GM12878 (cell line): ENCODE results near the gene RNF41. TPM values are rescaled to one million over a fixed set of nuclear protein-coding genes. Genes with fewer than 3 reads are reported as not detected.

Experiments
- ATAC-seq: fragments of 200-7000 bp; cut with Tn5 transposase; 3 replicates; pipeline ENCODE4 v1.9.1; 2020; ENCODE audit warnings: mild to moderate bottlenecking, moderate library complexity
- BruUV-seq: library from RNA; stranded (reverse); fragments of 400-500 nt; replicated peaks from 2 replicates; lab custom pipeline; 2021; lab: Mats Ljungman, UMichigan
- CTCF ChIA-PET: fragments of 300-600 bp; sonication (Branson Sonifier 250); formaldehyde crosslinking; extraction: SDS; loops from one replicate; lab custom pipeline; 2021; ENCODE audit warnings: inconsistent platforms; lab: Yijun Ruan, JAX
- POLR2A ChIA-PET: fragments of 350-600 bp; formaldehyde crosslinking; extraction: SDS; loops from one replicate; lab custom pipeline; 2021; ENCODE audit warnings: inconsistent platforms; lab: Charles Lee
- RAD21 ChIA-PET: fragments of 300-600 bp; sonication (Branson Sonifier 250); formaldehyde crosslinking; loops from one replicate; lab custom pipeline; 2023; ENCODE audit warnings: antibody characterized with exemption; ENCODE audit not compliant: unreplicated experiment; lab: Charles Lee
- SMC1A ChIA-PET: fragments of 300-600 bp; sonication (Branson Sonifier 250); formaldehyde crosslinking; loops from one replicate; lab custom pipeline; 2023; ENCODE audit not compliant: unreplicated experiment, uncharacterized antibody; lab: Charles Lee
- DNase-seq: peaks from one replicate; pipeline ENCODE4 v3.0.0-alpha.2; 2011; ENCODE audit warnings: low read depth, low spot score
- FAIRE-seq: peaks from 3 replicates; lab custom pipeline; 2011; peaks lifted over from hg19 to GRCh38; lab: Jason Lieb, UNC
- H2AFZ ChIP-seq: 2 replicates; pipeline ENCODE4 v1.6.0; 2011; ENCODE audit warnings: low read depth, low read length, control low read depth; ENCODE audit not compliant: control insufficient read depth
- H3K27ac ChIP-seq: 2 replicates; pipeline ENCODE4 v1.5.1; 2011; ENCODE audit warnings: control low read depth; ENCODE audit not compliant: control insufficient read depth, insufficient read depth
- H3K27me3 ChIP-seq, 2 experiments: replicated peaks in 1 of 2; 2 replicates each; pipeline versions ENCODE4 v1.6.0 to v1.6.1; 2011; ENCODE audit warnings: low read length in 1 of 2; ENCODE audit not compliant: control insufficient read depth in 2 of 2, insufficient read depth in 2 of 2
- H3K36me3 ChIP-seq, 2 experiments: 2 replicates each; pipeline ENCODE4 v1.5.1; 2011; ENCODE audit warnings: low read length in 1 of 2; ENCODE audit not compliant: control insufficient read depth in 2 of 2, insufficient read depth in 2 of 2
- H3K4me1 ChIP-seq: 2 replicates; pipeline ENCODE4 v1.6.1; 2011; ENCODE audit warnings: mild to moderate bottlenecking, low read length, moderate library complexity, mixed read lengths; ENCODE audit not compliant: control insufficient read depth, insufficient read depth
- H3K4me2 ChIP-seq: 2 replicates; pipeline ENCODE4 v1.6.0; 2011; ENCODE audit warnings: control low read depth; ENCODE audit not compliant: control insufficient read depth, insufficient read depth
- H3K4me3 ChIP-seq: fragments of 200-600 bp; sonication (generic); 2 replicates; pipeline ENCODE4 v1.5.1; 2016
- H3K79me2 ChIP-seq: 2 replicates; pipeline ENCODE4 v1.6.0; 2011; ENCODE audit warnings: low read length; ENCODE audit not compliant: control insufficient read depth, insufficient read depth
- H3K9ac ChIP-seq: 2 replicates; pipeline ENCODE4 v1.8.0; 2011; ENCODE audit warnings: low read length, control low read depth, mixed read lengths; ENCODE audit not compliant: control insufficient read depth, insufficient read depth
- H3K9me3 ChIP-seq: replicated peaks from 3 replicates; pipeline ENCODE4 v1.5.1; 2011; ENCODE audit warnings: mild to moderate bottlenecking, low read length; ENCODE audit not compliant: control insufficient read depth, insufficient read depth
- H4K20me1 ChIP-seq: 2 replicates; pipeline ENCODE4 v1.6.0; 2011; ENCODE audit not compliant: control insufficient read depth, insufficient read depth
- BHLHE40 ChIP-seq, 2 experiments: fragments of 450-650 bp in 1 of 2; IDR thresholded peaks; 2 replicates each; pipeline ENCODE4 v1.6.1; 2011 to 2017; ENCODE audit warnings: low read depth in 2 of 2, borderline replicate concordance in 1 of 2, improper control_type of control experiment in 1 of 2, low read length in 1 of 2, mild to moderate bottlenecking in 1 of 2
- HDGF ChIP-seq: fragments of 450-650 bp; IDR thresholded peaks from 2 replicates; pipeline ENCODE4 v1.6.1; 2016; ENCODE audit warnings: antibody characterized with exemption
- NR2C1 ChIP-seq: fragments of 450-650 bp; IDR thresholded peaks from 2 replicates; pipeline ENCODE4 v1.6.1; 2017; ENCODE audit warnings: antibody characterized with exemption, mild to moderate bottlenecking, moderate library complexity
- RAD21 ChIP-seq: IDR thresholded peaks from 2 replicates; pipeline ENCODE4 v1.6.1; 2011; ENCODE audit warnings: mild to moderate bottlenecking, low read depth, low read length, moderate library complexity; ENCODE audit not compliant: insufficient read depth
- SMAD1 ChIP-seq: fragments of 450-650 bp; IDR thresholded peaks from 2 replicates; pipeline ENCODE4 v1.6.1; 2018; ENCODE audit warnings: mild to moderate bottlenecking, low read depth; ENCODE audit not compliant: partially characterized antibody
- SMARCA5 ChIP-seq: fragments of 450-650 bp; IDR thresholded peaks from 2 replicates; pipeline ENCODE4 v1.6.1; 2017; ENCODE audit warnings: mild to moderate bottlenecking
- SMC3 ChIP-seq: IDR thresholded peaks from 2 replicates; pipeline ENCODE4 v1.6.1; 2011; ENCODE audit warnings: low read length, improper control_type of control experiment, borderline replicate concordance
- STAT1 ChIP-seq: fragments of 450-650 bp; conservative IDR thresholded peaks from 2 replicates; pipeline ENCODE4 v1.6.1; 2014; ENCODE audit warnings: antibody characterized with exemption, mild to moderate bottlenecking
- TCF12 ChIP-seq: IDR thresholded peaks from 2 replicates; pipeline ENCODE4 v1.6.1; 2011; ENCODE audit warnings: low read depth, mild to moderate bottlenecking, low read length
- WGBS: methylation state at CpG from one replicate; pipeline ENCODE4 v1.1.6; 2016; ENCODE audit warnings: low lambda C conversion rate; ENCODE audit not compliant: insufficient replicate concordance, insufficient coverage; ENCODE audit errors: missing lambda C conversion rate; 5-methylcytosine and 5-hydroxymethylcytosine counted together
- in situ Hi-C: fragments of 300-500 bp; cut with MboI; formaldehyde crosslinking; loops from 9 replicates; pipeline ENCODE4 v1.14.3; 2018; ENCODE audit warnings: mixed read lengths
- intact Hi-C: fragments of 100-400 bp; cut with micrococcal nuclease; formaldehyde crosslinking; loops from one replicate; pipeline ENCODE4 v1.14.2; 2022; ENCODE audit not compliant: unreplicated experiment
- polyA plus RNA-seq, 11 experiments: library from polyadenylated mRNA; depleted of rRNA in 4 of 11; unstranded in 6 of 11; stranded (reverse) in 5 of 11; fragments of >200 nt; fragmentation: Nextera tagmentation in 4 of 11; fragmentation: Illumina TruSeq in 1 of 11; extraction: Ambion mirVana in 4 of 11; extraction: Trizol in 1 of 11; gene quantifications; 1 replicate in 1 of 11; 2 replicates in 10 of 11; pipeline versions ENCODE4 v1.2.1 to v1.2.3, GENCODE V29; 2011 to 2016; ENCODE audit warnings: inconsistent platforms in 2 of 11, missing spikeins in 2 of 11, low read depth in 1 of 11
- total RNA-seq, 4 experiments: library from RNA; depleted of rRNA in 3 of 4; stranded (reverse); fragments of >200 nt in 3 of 4; fragmentation: Illumina TruSeq in 1 of 4; extraction: Trizol in 1 of 4; gene quantifications; 2 replicates each; pipeline versions ENCODE4 v1.2.1 to v1.2.3, GENCODE V29; 2013 to 2021
- TF ChIP-seq, protein P1 (sequence below), 3 experiments: IDR thresholded peaks in 2 of 3; conservative IDR thresholded peaks in 1 of 3; 2 replicates each; pipeline ENCODE4 v1.5.1; 2011; ENCODE audit warnings: low read depth in 3 of 3, low read length in 3 of 3, mild to moderate bottlenecking in 3 of 3, control low read depth in 2 of 3, moderate library complexity in 2 of 3, inconsistent platforms in 1 of 3, mixed read lengths in 1 of 3; ENCODE audit not compliant: control insufficient read depth in 2 of 3, insufficient read depth in 1 of 3; ENCODE audit errors: extremely low read depth in 1 of 3
- TF ChIP-seq, protein P2 (sequence below): fragments of 450-650 bp; IDR thresholded peaks from 2 replicates; pipeline ENCODE4 v1.6.1; 2016; ENCODE audit warnings: mild to moderate bottlenecking
- TF ChIP-seq, protein P3 (sequence below): IDR thresholded peaks from 2 replicates; pipeline ENCODE4 v1.6.1; 2012; ENCODE audit warnings: low read depth, low read length, improper control_type of control experiment
- TF ChIP-seq, protein P4 (sequence below): fragments of 150-350 bp; IDR thresholded peaks from 2 replicates; pipeline ENCODE4 v1.6.1; 2014; ENCODE audit warnings: mild to moderate bottlenecking, low read depth, low read length

Gene RNF41
- total and polyA plus RNA-seq, 10 of the 15 experiments (the other 5 are each of a cell fraction or from before 2014, with no cell fraction given), result 11.1 to 47.8 (median 30.6) TPM

GRCh38 chr12:56206452-56207166, 15.1 kb downstream of the RNF41 start:
- TF ChIP-seq, protein P1, sequence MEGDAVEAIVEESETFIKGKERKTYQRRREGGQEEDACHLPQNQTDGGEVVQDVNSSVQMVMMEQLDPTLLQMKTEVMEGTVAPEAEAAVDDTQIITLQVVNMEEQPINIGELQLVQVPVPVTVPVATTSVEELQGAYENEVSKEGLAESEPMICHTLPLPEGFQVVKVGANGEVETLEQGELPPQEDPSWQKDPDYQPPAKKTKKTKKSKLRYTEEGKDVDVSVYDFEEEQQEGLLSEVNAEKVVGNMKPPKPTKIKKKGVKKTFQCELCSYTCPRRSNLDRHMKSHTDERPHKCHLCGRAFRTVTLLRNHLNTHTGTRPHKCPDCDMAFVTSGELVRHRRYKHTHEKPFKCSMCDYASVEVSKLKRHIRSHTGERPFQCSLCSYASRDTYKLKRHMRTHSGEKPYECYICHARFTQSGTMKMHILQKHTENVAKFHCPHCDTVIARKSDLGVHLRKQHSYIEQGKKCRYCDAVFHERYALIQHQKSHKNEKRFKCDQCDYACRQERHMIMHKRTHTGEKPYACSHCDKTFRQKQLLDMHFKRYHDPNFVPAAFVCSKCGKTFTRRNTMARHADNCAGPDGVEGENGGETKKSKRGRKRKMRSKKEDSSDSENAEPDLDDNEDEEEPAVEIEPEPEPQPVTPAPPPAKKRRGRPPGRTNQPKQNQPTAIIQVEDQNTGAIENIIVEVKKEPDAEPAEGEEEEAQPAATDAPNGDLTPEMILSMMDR (IDR thresholded peaks at IDR 0.05 in 2 of 3, conservative IDR thresholded peaks at IDR 0.05 in 1 of 3; ENCODE audit: control insufficient read depth in 2 of 3, extremely low read depth in 1 of 3, insufficient read depth in 1 of 3, low read depth in 3 of 3, low read length in 3 of 3), result peak; percentile 67 to 79 (median 75)
- no peak for TF ChIP-seq BHLHE40 (IDR thresholded peaks at IDR 0.05; ENCODE audit: borderline replicate concordance in 1 of 2, low read depth in 2 of 2, low read length in 1 of 2)
- TF ChIP-seq, protein P2, sequence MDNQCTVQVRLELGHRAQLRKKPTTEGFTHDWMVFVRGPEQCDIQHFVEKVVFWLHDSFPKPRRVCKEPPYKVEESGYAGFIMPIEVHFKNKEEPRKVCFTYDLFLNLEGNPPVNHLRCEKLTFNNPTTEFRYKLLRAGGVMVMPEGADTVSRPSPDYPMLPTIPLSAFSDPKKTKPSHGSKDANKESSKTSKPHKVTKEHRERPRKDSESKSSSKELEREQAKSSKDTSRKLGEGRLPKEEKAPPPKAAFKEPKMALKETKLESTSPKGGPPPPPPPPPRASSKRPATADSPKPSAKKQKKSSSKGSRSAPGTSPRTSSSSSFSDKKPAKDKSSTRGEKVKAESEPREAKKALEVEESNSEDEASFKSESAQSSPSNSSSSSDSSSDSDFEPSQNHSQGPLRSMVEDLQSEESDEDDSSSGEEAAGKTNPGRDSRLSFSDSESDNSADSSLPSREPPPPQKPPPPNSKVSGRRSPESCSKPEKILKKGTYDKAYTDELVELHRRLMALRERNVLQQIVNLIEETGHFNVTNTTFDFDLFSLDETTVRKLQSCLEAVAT, result 0 out of 2 replicates have a peak, but pooled peaks have one; percentile 57
- TF ChIP-seq RAD21, result peak; percentile 45
- TF ChIP-seq, protein P3, sequence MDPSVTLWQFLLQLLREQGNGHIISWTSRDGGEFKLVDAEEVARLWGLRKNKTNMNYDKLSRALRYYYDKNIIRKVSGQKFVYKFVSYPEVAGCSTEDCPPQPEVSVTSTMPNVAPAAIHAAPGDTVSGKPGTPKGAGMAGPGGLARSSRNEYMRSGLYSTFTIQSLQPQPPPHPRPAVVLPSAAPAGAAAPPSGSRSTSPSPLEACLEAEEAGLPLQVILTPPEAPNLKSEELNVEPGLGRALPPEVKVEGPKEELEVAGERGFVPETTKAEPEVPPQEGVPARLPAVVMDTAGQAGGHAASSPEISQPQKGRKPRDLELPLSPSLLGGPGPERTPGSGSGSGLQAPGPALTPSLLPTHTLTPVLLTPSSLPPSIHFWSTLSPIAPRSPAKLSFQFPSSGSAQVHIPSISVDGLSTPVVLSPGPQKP, result no peak
- TF ChIP-seq, protein P4, sequence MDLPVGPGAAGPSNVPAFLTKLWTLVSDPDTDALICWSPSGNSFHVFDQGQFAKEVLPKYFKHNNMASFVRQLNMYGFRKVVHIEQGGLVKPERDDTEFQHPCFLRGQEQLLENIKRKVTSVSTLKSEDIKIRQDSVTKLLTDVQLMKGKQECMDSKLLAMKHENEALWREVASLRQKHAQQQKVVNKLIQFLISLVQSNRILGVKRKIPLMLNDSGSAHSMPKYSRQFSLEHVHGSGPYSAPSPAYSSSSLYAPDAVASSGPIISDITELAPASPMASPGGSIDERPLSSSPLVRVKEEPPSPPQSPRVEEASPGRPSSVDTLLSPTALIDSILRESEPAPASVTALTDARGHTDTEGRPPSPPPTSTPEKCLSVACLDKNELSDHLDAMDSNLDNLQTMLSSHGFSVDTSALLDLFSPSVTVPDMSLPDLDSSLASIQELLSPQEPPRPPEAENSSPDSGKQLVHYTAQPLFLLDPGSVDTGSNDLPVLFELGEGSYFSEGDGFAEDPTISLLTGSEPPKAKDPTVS, result no peak
- no peak for TF ChIP-seq STAT1
- no peak for TF ChIP-seq NR2C1
- TF ChIP-seq SMAD1, result no peak
- peak; percentile 65; the same call in 1 of the 2 replicates for TF ChIP-seq SMARCA5
- 0 out of 2 replicates have a peak, but pooled peaks have one; percentile 24 for TF ChIP-seq HDGF
- peak; percentile 62 for TF ChIP-seq SMC3
- TF ChIP-seq TCF12, result no peak
- TF ChIP-seq, all 136 proteins: peak for 6
- H3K9ac ChIP-seq, result no peak overlapping the region
- H3K27me3 ChIP-seq, result no peaks in the 10 kb centered on the region
- POLR2A ChIA-PET, result interaction anchor here (4.6 kb wide), 1 partner anchor 15 kb away, joined by 24 read pairs; the partner anchor contains the start of gene RNF41
- H3K4me1 ChIP-seq, result no peaks in the 10 kb centered on the region
- in situ Hi-C loops (no loop called here), intact Hi-C loops (loop anchor here (1.0 to 2.0 kb wide), 2 partner anchors 18 to 258 kb away; partner anchors contain the start of gene NABP2)
- WGBS, result 82% methylated on average over 14 of the region's 14 CpGs
- H3K79me2 ChIP-seq, result no peaks in the 10 kb centered on the region
- DNase-seq (no peak), ATAC-seq (peak; percentile 95), FAIRE-seq (no peak)
- H3K36me3 ChIP-seq, result peaks cover 9 to 15% of the 10 kb centered on the region in 2 experiments
- H3K27ac ChIP-seq, result no peak overlapping the region
- CTCF ChIA-PET, result interaction anchor here (0.6 to 7.0 kb wide), 31 partner anchors 10 to 263 kb away, joined by 3 to 107 read pairs (median 5); partner anchors contain the start of genes ANKRD52, PAN2, RNF41 and SMARCC2
- SMC1A ChIA-PET, result interaction anchor here (0.5 to 4.0 kb wide), 13 partner anchors 10 to 519 kb away, joined by 3 to 29 read pairs (median 4); partner anchors contain the start of genes ANKRD52, RNF41, SMARCC2 and TIMELESS
- no peaks in the 10 kb centered on the region; the same call in 1 of the 2 replicates for H4K20me1 ChIP-seq
- RAD21 ChIA-PET, result interaction anchor here (0.7 to 3.4 kb wide), 15 partner anchors 15 to 860 kb away, joined by 3 to 41 read pairs (median 4); partner anchors contain the start of genes ANKRD52, COQ10A, ESYT1 and RNF41
- H3K4me2 ChIP-seq, result no peak overlapping the region
- no peak overlapping the region for H3K4me3 ChIP-seq
- no TSS peak for BruUV-seq
- no peak overlapping the region for H2AFZ ChIP-seq
- H3K9me3 ChIP-seq, result no peaks in the 10 kb centered on the region
